Activated CD8-positive, alpha-beta memory T cell treated with anti-CD3 and anti-CD28 coated beads for 36 hours (primary cell): ENCODE data around the gene DNAJB2. TPM values are rescaled to one million over a fixed set of nuclear protein-coding genes. Genes with fewer than 3 reads are reported as not detected.

ENCODE experiments used
- CTCF ChIA-PET: fragments of 350-600 bp; sonication (Branson Sonifier 250); formaldehyde crosslinking; loops from one replicate; lab custom pipeline; 2021; ENCODE audit warnings: antibody characterized with exemption; lab: Charles Lee
- POLR2A ChIA-PET: fragments of 350-600 bp; sonication (Branson Sonifier 250); formaldehyde crosslinking; loops from one replicate; lab custom pipeline; 2021; ENCODE audit warnings: antibody characterized with exemption; lab: Charles Lee
- total RNA-seq, 2 experiments: library from RNA; stranded (reverse); gene quantifications; one replicate each; pipeline ENCODE4 v1.2.3, GENCODE V29; 2021

DNAJB2 gene
- total RNA-seq, 2 experiments from 2014 or later = 50.2 to 53.5 TPM

- ChIA-PET POLR2A (interaction anchor here (0.5 to 5.4 kb wide), 16 partner anchors 9 to 878 kb away, joined by 4 to 57 read pairs (median 6); partner anchors contain the start of genes ABCB6, ANKZF1, ATG9A and CTDSP1), CTCF (interaction anchor here (1.1 to 5.9 kb wide), 18 partner anchors 8 to 118 kb away, joined by 3 to 76 read pairs (median 8); partner anchors contain the start of genes ABCB6, ANKZF1, ATG9A and GLB1L)
Measured at GRCh38 chr2:219277703-219278654, 1.2 kb upstream of the DNAJB2 start.

DNA sequence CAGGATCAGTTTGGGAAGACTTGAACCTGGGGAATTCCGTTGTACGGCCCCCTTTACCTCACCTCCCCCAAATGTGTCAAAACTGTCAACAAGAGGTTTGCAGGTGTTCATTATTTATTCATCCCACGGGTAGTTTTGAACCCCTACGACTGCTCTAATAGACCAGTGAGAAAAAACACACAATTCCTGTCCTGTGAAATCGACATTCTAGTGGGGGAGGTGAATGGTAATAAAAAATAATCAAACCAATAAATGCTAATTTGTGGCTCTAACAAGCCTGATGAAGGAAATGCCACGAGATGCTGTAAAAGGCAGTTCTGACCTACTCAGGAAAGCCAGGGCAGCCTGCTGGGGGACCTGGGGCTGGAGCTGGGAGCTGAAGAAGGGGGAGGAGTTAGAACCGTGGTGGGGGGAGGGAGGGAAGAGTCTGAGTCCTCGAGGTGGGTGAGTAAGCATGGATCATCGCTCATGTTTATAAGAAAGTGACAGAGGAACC is 463 bp upstream of the DNAJB2 start:
- CTCF ChIA-PET = interaction anchor here (0.6 to 5.9 kb wide), 15 partner anchors 8 to 102 kb away, joined by 3 to 76 read pairs (median 5); partner anchors contain the start of genes ABCB6, ANKZF1, ATG9A and CNPPD1

GRCh38 chr2:219279916-219280516 is 850 bp downstream of the DNAJB2 start:
- ChIA-PET POLR2A (interaction anchor here (1.6 to 5.4 kb wide), 5 partner anchors 14 to 80 kb away, joined by 6 to 57 read pairs (median 10); partner anchors contain the start of genes TUBA4A, TUBA4B and ZFAND2B), CTCF (interaction anchor here (1.1 to 5.9 kb wide), 6 partner anchors 15 to 60 kb away, joined by 4 to 76 read pairs (median 18); partner anchors contain the start of genes ABCB6, GLB1L, STK16 and TUBA4A)

More for the DNA sequence above, 463 bp upstream of the DNAJB2 start:
- POLR2A ChIA-PET = interaction anchor here (0.6 to 5.4 kb wide), 17 partner anchors 8 to 879 kb away, joined by 3 to 57 read pairs (median 6); partner anchors contain the start of genes ABCB6, ANKZF1, ATG9A and CTDSP1

- POLR2A ChIA-PET = interaction anchor here (5.4 kb wide), 1 partner anchor 27 kb away, joined by 57 read pairs; the partner anchor contains the start of genes TUBA4A and TUBA4B
- CTCF ChIA-PET = interaction anchor here (0.6 to 5.9 kb wide), 3 partner anchors 14 to 73 kb away, joined by 3 to 76 read pairs (median 3); no protein-coding TSS in a partner anchor
Measured at GRCh38 chr2:219280651-219281050, 1.5 kb downstream of the DNAJB2 start.

DNA sequence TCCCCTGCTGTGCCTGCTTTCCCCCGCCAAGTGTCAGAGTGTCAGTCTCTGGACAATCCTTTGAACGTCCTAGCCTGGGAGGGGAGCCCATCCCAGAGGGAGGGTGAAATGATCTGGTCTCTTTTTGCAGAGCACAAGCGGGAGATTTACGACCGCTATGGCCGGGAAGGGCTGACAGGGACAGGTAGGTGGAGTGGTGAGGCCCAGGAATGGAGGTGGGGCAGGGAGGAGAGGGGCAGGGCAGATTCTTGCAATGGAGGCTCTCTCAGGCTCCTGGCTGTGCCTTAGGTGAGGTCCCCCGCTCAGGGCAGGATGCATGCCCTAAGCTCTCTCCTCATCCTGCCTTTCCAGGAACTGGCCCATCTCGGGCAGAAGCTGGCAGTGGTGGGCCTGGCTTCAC is 2.4 kb downstream of the DNAJB2 start:
- CTCF ChIA-PET = interaction anchor here (1.0 to 4.3 kb wide), 2 partner anchors 12 to 72 kb away, joined by 3 to 36 read pairs; no protein-coding TSS in a partner anchor
- POLR2A ChIA-PET = no interaction called here

GRCh38 chr2:219282375-219282774 is 3.2 kb downstream of the DNAJB2 start:
- POLR2A ChIA-PET = no interaction called here

GRCh38 chr2:219282943-219283581 is 3.9 kb downstream of the DNAJB2 start:
- ChIA-PET CTCF (interaction anchor here (4.3 kb wide), 1 partner anchor 11 kb away, joined by 36 read pairs; no protein-coding TSS in a partner anchor), POLR2A (no interaction called here)

More at GRCh38 chr2:219282375-219282774, 3.2 kb downstream of the DNAJB2 start:
- CTCF ChIA-PET = interaction anchor here (4.3 kb wide), 1 partner anchor 11 kb away, joined by 36 read pairs; no protein-coding TSS in a partner anchor

- ChIA-PET CTCF (interaction anchor here (0.5 to 4.3 kb wide), 2 partner anchors 9 to 713 kb away, joined by 3 to 36 read pairs; no protein-coding TSS in a partner anchor), POLR2A (no interaction called here)
Measured at GRCh38 chr2:219284501-219285372, 5.6 kb downstream of the DNAJB2 start.

DNA sequence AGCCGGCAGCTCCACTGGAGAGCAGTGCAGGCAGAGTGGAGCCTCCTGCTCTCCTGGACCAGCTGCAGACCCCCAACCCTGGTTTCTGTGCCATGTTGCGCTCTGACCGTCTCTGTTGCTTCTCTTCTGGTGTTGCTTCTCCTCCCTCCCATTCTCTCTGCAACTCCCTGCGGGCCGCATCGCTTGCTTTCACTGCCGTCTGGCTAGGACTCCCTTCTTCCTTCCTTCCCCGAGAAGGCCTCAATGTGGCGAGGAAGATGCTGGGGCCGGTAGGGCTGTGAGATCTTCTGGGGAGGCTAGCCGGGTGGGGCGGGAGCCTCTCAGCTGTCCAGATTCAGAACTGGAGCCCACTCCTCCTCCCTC is 6.2 kb downstream of the DNAJB2 start:
- POLR2A ChIA-PET = no interaction called here
- CTCF ChIA-PET = interaction anchor here (4.3 kb wide), 1 partner anchor 8 kb away, joined by 36 read pairs; no protein-coding TSS in a partner anchor

GRCh38 chr2:219285894-219286425 is 6.8 kb downstream of the DNAJB2 start:
- CTCF ChIA-PET = interaction anchor here (1.2 to 1.4 kb wide), 2 partner anchors 8 to 9 kb away, joined by 5 read pairs; no protein-coding TSS in a partner anchor
- POLR2A ChIA-PET = interaction anchor here (0.9 kb wide), 1 partner anchor 9 kb away, joined by 3 read pairs; no protein-coding TSS in a partner anchor

GRCh38 chr2:219286436-219287115 is 7.4 kb downstream of the DNAJB2 start:
- CTCF ChIA-PET = interaction anchor here (1.2 to 1.4 kb wide), 2 partner anchors 8 to 9 kb away, joined by 5 read pairs; no protein-coding TSS in a partner anchor

DNA sequence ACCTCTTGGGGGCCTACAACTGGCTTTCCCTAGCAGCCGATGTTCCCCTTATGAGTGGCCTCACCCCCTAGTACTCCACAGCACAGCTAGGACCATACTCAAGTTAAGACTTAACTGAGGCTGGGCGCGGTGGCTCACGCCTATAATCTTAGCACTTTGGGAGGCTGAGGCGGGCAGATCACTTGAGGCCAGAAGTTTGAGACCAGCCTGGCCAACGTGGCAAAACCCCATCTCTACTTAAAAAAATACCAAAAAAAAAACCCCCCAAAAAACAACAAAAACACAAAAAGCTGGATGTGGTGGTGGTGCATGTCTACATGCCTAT is 7.9 kb downstream of the DNAJB2 start:
- ChIA-PET CTCF (interaction anchor here (1.4 kb wide), 1 partner anchor 9 kb away, joined by 5 read pairs; no protein-coding TSS in a partner anchor), POLR2A (interaction anchor here (0.5 to 0.6 kb wide), 2 partner anchors 8 kb away, joined by 5 to 6 read pairs; no protein-coding TSS in a partner anchor)

More at GRCh38 chr2:219286436-219287115, 7.4 kb downstream of the DNAJB2 start:
- POLR2A ChIA-PET = interaction anchor here (0.5 to 0.9 kb wide), 2 partner anchors 8 to 9 kb away, joined by 3 to 5 read pairs; no protein-coding TSS in a partner anchor

- ChIA-PET CTCF (no interaction called here), POLR2A (interaction anchor here (0.6 to 0.8 kb wide), 2 partner anchors 9 to 43 kb away, joined by 4 to 6 read pairs; no protein-coding TSS in a partner anchor)
Measured at GRCh38 chr2:219287580-219288265, 8.6 kb downstream of the DNAJB2 start.

DNA sequence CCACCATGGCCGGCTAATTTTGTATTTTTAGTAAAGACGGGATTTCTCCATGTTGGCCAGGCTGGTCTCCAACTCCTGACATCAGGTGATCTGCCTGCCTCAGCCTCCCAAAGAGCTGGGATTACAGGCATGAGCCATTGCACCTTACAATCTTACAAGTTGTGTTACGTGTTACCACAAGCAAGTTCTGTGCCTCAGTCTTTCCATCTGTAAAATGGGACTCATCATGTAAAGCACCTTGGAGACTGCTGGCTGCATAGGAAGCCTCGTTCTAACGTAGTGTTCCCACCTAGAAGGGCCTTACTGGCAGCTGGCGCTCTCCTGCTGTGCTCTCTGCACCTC is 10.0 kb downstream of the DNAJB2 start:
- ChIA-PET POLR2A (no interaction called here), CTCF (interaction anchor here (3.4 kb wide), 1 partner anchor 11 kb away, joined by 19 read pairs; the partner anchor contains the start of gene DNAJB2)
